ENCODE data around the gene TPPP2.

TPPP2 gene

DNA sequence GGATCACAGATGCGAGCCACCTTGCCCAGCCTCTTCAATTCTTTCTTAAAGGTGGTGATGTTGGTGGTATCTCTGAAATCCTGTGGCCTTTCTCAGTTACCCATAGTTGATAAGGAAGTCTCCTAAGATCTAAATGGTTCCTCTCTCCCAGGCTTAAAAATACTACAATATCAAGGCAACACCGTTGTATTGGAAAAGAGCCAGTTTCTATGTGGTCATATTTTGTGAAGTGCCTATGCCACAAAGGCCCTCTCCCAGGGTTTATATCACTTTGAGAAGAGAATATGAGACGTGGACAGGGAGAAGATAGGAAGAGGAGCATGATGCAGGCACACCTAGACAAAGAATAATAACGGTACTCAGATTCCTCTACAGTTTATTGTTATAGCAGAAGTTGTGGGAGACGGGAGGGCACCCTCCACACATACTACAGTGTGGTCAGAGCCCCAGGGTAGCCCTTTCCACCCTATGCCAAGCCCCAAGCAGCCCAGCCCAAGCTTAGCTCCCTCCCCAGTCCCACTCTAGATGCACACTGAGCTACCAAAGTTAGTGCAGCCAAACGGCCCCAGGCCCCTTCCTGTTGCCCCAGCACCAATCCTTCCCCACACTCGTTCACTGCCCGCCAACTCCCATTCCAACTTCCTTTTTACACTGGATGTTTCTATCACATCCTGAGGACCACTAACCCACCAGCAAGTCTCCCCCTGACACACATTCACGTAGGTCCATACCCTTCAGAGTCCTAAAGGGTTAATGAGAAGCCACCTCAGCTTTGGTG lies 13.4 kb upstream of the TPPP2 start:
- no peak for DNase-seq (ENCODE audit: low read depth, low spot score)

GRCh38 chr14:21017528-21018245 lies 12.3 kb upstream of the TPPP2 start:
- DNase-seq (ENCODE audit: low read depth, low spot score), result no peak

GRCh38 chr14:21018286-21018685 lies 11.7 kb upstream of the TPPP2 start:
- DNase-seq (ENCODE audit: low read depth, low spot score), result no peak

DNA sequence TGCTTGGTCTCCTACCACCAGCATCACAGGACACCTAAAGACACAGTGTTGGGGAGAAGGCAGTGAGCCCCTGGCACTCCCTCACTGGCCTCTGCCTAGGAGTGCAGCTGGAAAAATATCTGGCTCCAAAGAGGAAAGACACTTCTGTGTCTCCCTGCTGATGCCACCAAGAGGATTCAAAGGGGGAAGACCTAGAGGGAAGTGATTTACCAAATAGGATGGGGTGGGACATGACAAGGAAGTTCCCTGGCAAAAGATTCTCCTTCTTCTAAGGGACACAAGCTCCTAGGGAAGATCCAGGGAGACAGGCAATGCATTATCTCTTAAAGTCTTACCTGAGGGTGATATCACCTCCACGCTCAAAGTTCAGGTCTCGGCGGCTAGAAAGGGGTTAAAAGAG lies 11.2 kb upstream of the TPPP2 start:
- no peak for DNase-seq (ENCODE audit: low read depth, low spot score)

GRCh38 chr14:21019366-21019765 lies 10.7 kb upstream of the TPPP2 start:
- DNase-seq (ENCODE audit: low read depth, low spot score), result no peak

- DNase-seq (ENCODE audit: low read depth, low spot score), result no peak
These were observed 9.0 kb upstream of the TPPP2 start for GRCh38 chr14:21020977-21021545.

DNA sequence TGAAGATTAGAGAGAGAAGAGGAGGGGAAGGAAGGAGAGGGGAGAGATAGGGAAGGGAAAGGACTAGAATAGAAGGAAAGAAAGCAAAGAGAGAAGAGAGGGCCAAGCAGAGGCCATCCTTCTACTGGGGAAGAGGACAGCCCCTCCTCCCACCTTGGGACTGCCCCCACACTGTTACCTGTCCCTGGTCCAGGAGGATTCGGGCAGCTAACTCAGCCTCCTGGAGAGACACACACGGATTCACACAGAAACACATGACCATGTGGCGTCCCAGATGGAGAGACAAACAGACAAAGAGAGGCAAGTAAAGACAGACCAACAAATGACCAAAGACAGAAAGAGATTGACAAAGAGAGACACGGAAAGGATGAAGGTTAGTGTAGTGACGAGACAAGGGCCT lies 7.3 kb upstream of the TPPP2 start:
- no peak for DNase-seq (ENCODE audit: low read depth, low spot score)

GRCh38 chr14:21023174-21023573 lies 6.8 kb upstream of the TPPP2 start:
- DNase-seq (ENCODE audit: low read depth, low spot score), result no peak

- DNase-seq (ENCODE audit: low read depth, low spot score), result no peak
These were observed 6.0 kb upstream of the TPPP2 start for GRCh38 chr14:21023817-21024584.

DNA sequence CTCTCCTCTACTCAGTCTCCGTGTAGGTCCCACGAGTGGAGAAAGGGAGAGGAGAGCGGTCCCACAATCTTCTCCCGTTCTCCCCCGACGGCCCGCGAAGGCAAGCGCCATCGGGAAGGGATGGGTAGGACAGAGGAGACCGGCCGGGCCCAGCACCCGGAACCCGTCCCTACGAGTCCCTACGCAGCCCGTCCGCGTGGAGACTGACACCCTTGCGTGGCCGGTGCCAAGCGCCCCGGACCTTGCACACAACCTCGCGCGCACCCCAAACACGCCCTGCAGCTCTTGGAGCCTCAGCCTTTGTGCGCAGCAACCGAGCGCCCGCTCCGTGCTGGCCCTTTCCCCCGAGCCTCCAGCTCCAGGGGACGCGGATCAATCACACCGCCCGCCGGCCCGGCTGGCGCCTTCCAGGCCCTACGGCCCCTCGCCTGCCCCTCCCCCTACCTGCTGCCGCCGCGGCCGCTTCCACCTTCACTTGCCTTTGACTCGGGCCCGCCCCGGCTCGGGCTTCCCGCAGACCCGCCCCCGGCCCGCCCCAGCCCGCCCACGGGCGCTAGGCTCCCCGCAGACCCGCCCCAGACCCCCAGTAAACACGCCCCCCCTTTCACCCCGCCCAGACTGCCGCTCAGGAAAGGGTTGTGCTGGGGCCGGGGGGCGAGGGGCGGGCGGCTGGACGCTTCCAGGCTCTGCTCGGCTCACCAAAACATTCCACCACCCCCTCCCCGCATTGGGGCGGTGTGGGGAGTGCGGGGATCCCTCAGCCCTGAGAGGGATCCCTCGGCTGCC lies 5.2 kb upstream of the TPPP2 start, which contains the start of gene NDRG2:
TSS of gene NDRG2 (minus strand) at position 477 of the 786 bp plus-strand sequence. CDS start 1,746 bp downstream, outside the sequence.
- DNase-seq (ENCODE audit: low read depth, low spot score), result no peak

- no peak for DNase-seq (ENCODE audit: low read depth, low spot score)
These were observed 4.4 kb upstream of the TPPP2 start for GRCh38 chr14:21025371-21026273.

- DNase-seq (ENCODE audit: low read depth, low spot score), result no peak
These were observed 3.6 kb upstream of the TPPP2 start for GRCh38 chr14:21026274-21026987.

DNA sequence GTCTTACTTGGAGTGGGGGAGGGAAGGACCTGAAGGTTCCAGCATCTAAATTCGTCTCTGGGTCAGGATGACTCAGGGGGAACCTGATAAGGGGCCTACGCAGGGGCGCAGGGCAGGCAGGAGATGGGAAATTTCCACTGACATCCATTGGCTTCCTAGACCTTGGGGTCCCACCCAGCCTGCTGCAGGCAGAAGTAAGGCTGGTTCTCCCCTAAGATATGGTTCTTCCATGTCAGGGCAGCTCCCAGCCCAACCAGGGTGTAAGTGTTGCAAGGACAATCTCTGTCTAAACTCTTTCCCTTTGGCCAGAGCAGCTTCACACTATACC lies 3.1 kb upstream of the TPPP2 start:
- DNase-seq (ENCODE audit: low read depth, low spot score), result no peak

DNA sequence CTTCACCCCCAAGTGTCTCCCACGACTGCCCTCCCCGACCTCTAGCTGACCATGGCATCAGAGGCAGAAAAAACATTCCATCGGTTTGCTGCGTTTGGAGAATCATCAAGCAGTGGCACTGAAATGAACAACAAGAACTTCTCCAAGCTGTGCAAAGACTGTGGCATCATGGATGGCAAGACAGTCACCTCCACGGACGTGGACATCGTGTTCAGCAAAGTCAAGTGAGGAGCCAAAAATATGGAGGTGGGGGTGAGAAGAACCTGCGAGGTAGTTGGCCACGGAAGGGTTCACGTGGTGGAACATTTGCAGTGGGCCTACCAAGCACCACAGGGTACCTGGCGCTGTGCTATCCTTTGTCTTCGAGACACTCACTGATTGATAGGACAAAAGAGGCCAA lies 514 bp downstream of the TPPP2 start:
- DNase-seq (ENCODE audit: low read depth, low spot score), result no peak

- DNase-seq (ENCODE audit: low read depth, low spot score), result no peak
These were observed 2.5 kb downstream of the TPPP2 start for GRCh38 chr14:21032326-21033132.

DNA sequence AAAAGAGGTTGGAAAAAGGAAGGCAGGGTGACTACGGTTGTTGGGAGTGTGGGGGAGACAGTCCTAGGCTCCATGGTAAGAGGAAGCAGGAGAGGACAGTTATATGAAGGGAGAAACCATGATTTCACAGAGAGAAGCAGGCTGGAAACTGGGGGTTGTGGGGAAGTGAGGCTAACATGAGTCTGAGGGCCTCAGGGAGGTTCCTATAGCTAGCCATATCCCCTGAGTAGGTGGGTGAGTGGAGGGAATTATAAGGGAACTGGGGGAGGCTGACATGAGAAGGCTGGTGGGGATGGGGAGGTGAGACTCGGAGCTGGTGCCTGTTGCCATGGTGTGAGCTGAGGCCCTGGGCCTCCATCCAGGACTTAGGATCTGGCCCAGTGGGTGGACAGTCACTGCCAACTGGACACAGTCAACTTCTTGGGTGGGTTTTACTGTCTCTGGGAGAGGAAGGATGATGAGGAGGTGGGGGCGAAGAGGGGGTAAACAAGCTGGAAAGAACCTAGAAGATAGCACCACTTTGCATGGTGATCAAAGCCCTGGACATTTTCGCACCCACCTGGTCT lies 3.2 kb downstream of the TPPP2 start:
- DNase-seq (ENCODE audit: low read depth, low spot score), result no peak

GRCh38 chr14:21034707-21035106 lies 4.7 kb downstream of the TPPP2 start, which contains the start of gene RNASE13:
Gene RNASE13, minus strand, starts transcription at chr14:21034807. Its CDS starts 519 bp downstream, at chr14:21034288.
- DNase-seq (ENCODE audit: low read depth, low spot score), result no peak

DNA sequence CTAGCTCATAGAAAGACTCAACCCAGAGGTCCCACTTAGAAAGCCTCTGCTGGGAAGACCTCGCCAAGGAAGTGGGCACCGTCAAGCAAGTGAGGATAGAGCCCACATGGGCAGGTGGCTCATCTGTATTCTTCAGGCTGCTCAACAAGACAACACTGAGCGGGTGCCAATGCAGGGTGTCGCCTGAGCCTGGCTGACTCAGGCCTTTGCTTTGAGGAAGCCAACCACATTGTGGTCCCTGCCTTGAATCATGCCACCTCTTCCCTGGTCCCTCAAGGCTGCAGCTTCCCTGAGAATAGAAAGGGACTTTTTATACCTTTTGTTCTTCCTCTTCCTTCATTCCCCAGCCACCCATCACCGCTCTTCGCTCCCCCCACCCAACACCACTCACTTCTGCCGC lies 6.7 kb downstream of the TPPP2 start:
- DNase-seq (ENCODE audit: low read depth, low spot score), result no peak

Measured in smooth muscle cell of the brain vasculature (primary cell).